ENCODE measurements around the gene SPINK5.

SPINK5 gene

GRCh38 chr5:148063861-148064260 lies at the start of gene SPINK5:
Gene SPINK5 (plus strand): TSS chr5:148063980. CDS start chr5:148064045, 65 bp downstream.
- no peak for TF ChIP-seq CTCF (IDR thresholded peaks at IDR 0.05; ENCODE audit: extremely low read depth, insufficient read depth, missing control alignments)
- no peak for DNase-seq (ENCODE audit: low spot score)
- in situ Hi-C loops (cut with MboI; ENCODE audit: low pct_unique_long_range_greater_than_20kb, low sequenced_read_pairs, unreplicated experiment) = no loop called here

- no peak for TF ChIP-seq CTCF (IDR thresholded peaks at IDR 0.05; ENCODE audit: extremely low read depth, insufficient read depth, missing control alignments)
- DNase-seq (ENCODE audit: low spot score) = no peak
- in situ Hi-C loops (cut with MboI; ENCODE audit: low pct_unique_long_range_greater_than_20kb, low sequenced_read_pairs, unreplicated experiment) = no loop called here
Measured at GRCh38 chr5:148014276-148014675, 49.5 kb upstream of the SPINK5 start.

GRCh38 chr5:148020257-148020988 lies 43.4 kb upstream of the SPINK5 start:
- in situ Hi-C loops (cut with MboI; ENCODE audit: low pct_unique_long_range_greater_than_20kb, low sequenced_read_pairs, unreplicated experiment) = no loop called here
- no peak for TF ChIP-seq CTCF (IDR thresholded peaks at IDR 0.05; ENCODE audit: extremely low read depth, insufficient read depth, missing control alignments)
- no peak for DNase-seq (ENCODE audit: low spot score)

- in situ Hi-C loops (cut with MboI; ENCODE audit: low pct_unique_long_range_greater_than_20kb, low sequenced_read_pairs, unreplicated experiment) = no loop called here
- no peak for DNase-seq (ENCODE audit: low spot score)
- TF ChIP-seq CTCF (IDR thresholded peaks at IDR 0.05; ENCODE audit: extremely low read depth, insufficient read depth, missing control alignments) = no peak
Measured at GRCh38 chr5:148027505-148027904, 36.3 kb upstream of the SPINK5 start.

- no peak for DNase-seq (ENCODE audit: low spot score)
- in situ Hi-C loops (cut with MboI; ENCODE audit: low pct_unique_long_range_greater_than_20kb, low sequenced_read_pairs, unreplicated experiment) = no loop called here
- no peak for TF ChIP-seq CTCF (IDR thresholded peaks at IDR 0.05; ENCODE audit: extremely low read depth, insufficient read depth, missing control alignments)
Measured at GRCh38 chr5:148029131-148029530, 34.6 kb upstream of the SPINK5 start.

- TF ChIP-seq CTCF (IDR thresholded peaks at IDR 0.05; ENCODE audit: extremely low read depth, insufficient read depth, missing control alignments) = no peak
- in situ Hi-C loops (cut with MboI; ENCODE audit: low pct_unique_long_range_greater_than_20kb, low sequenced_read_pairs, unreplicated experiment) = no loop called here
- DNase-seq (ENCODE audit: low spot score) = no peak
Measured at GRCh38 chr5:148033134-148033533, 30.6 kb upstream of the SPINK5 start.

Measured in GM13977 (cell line).